BLaER1 treated with 17β-estradiol and CSF1 and Interleukin-3, amounts not matched to agents 10 nM and 100 nM (cell line): ENCODE results near the gene SH2D2A.
"Not testable (repeated sequence)": the region's sequence is repeated elsewhere in the genome, so short reads cannot be mapped to it uniquely, and the experiment has no call there.

Experiments
- H3K27ac ChIP-seq, 11 experiments: shearing (Covaris generic); formaldehyde crosslinking; 2 replicates each; pipeline ENCODE4 v1.8.1; 2022
- H3K27me3 ChIP-seq, 11 experiments: shearing (Covaris generic); formaldehyde crosslinking; 2 replicates each; pipeline ENCODE4 v1.8.1; 2022
- H3K36me3 ChIP-seq, 11 experiments: shearing (Covaris generic); formaldehyde crosslinking; 2 replicates each; pipeline ENCODE4 v1.8.1; 2022
- H3K4me1 ChIP-seq, 10 experiments: shearing (Covaris generic); formaldehyde crosslinking; 2 replicates each; pipeline ENCODE4 v1.8.1; 2022
- H3K4me2 ChIP-seq, 11 experiments: shearing (Covaris generic); formaldehyde crosslinking; 2 replicates each; pipeline ENCODE4 v1.8.1; 2022
- H3K4me3 ChIP-seq, 10 experiments: shearing (Covaris generic); formaldehyde crosslinking; 2 replicates each; pipeline ENCODE4 v1.8.1; 2022
- H3K9ac ChIP-seq, 11 experiments: shearing (Covaris generic); formaldehyde crosslinking; 2 replicates each; pipeline ENCODE4 v1.8.1; 2022
- H3K9me3 ChIP-seq, 11 experiments: shearing (Covaris generic); formaldehyde crosslinking; replicated peaks in 1 of 11; 2 replicates each; pipeline ENCODE4 v1.8.1; 2022
- H4K20me1 ChIP-seq, 11 experiments: shearing (Covaris generic); formaldehyde crosslinking; 2 replicates each; pipeline ENCODE4 v1.8.1; 2022
- Cebpa-rat ChIP-seq, 11 experiments: shearing (Covaris generic); IDR thresholded peaks; 2 replicates each; pipeline ENCODE4 v1.8.1; 2022

The SH2D2A gene

DNA sequence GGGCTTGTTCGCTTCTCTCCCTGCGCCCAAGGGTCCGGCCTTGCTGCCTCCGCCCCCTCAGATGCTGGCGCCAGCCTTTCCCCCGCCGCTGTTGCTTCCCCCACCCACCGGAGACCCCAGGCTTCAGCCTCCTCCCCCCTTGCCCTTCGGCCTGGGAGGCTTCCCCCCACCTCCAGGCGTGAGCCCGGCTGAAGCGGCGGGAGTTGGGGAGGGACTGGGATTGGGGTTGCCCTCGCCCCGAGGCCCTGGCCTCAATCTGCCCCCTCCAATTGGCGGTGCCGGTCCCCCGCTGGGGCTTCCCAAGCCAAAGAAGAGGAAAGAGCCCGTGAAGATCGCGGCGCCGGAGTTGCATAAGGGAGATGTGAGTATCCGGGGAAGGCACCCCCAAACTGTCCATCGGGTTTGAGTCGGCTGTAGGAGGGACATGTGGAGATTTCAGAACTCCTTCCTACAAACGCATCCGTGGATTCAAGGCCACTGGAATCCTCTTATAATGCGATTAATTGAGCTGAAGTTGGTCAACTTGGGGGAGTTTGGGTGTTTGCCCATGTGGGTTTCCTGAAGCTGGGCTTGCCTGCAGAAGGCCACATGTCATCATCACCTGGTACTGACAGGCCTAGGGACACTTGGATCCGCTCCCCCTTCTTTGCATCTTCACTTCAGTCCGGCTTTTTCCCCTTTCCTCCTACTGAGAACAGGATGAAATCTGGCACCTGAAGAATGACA is 48.6 kb downstream of the SH2D2A start:
- Histone ChIP-seq H3K27ac (peak overlapping the region; percentile 90 to 99 (median 97)), H3K9me3 (no peaks in the 10 kb centered on the region), H4K20me1 (peaks cover 20 to 51% (median 44%) of the 10 kb centered on the region in 11 experiments; a peak in 20 of 22 replicates), H3K4me2 (peak overlapping the region; percentile 78 to 100 (median 94)), H3K4me1 (peaks cover 43 to 59% (median 47%) of the 10 kb centered on the region in 10 experiments), H3K4me3 (peak overlapping the region; percentile 83 to 96 (median 90)), H3K27me3 (no peaks in the 10 kb centered on the region), H3K36me3 (peaks cover 24 to 38% (median 34%) of the 10 kb centered on the region in 11 experiments), H3K9ac (peak overlapping the region; percentile 93 to 99 (median 98))
- no peak for TF ChIP-seq Cebpa-rat (IDR thresholded peaks at IDR 0.05)

DNA sequence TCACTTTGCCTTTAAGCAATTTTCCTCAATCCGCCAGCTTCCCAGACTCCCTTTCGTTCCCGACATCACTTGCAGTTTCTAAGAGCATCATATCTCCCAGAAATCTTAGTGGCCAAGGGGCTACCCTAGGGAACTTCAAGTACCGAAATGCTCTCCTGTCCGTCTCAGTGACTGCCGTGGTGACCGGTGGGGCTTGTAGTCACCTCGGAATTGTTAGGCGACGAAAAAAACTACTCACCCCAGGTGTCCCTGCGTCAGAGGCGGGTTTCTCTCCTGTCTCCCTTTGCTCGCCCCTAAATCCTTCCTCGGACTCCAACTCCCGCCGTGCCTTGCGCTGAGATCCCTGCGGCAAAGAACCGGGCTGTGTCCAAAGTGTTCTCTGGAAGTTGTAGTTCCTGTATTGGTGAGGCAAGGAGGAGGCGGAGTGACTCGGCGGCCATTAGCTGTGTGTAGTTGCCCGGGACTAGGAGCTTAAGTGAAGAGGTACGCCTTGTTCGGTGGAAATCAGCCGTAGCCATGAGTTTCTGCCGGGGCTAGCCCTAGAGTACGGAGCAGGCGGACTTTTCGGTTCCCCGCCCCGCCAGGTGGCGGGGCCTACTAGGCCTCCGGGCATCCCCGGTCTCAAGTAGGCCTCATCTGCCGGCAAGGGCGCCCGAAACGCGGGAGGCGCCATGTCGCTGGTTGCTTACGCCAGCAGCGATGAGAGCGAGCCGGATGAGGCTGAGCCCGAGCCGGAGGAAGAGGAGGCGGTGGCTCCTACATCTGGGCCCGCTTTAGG is 49.4 kb downstream of the SH2D2A start, which contains the start of gene PRCC:
TSS of gene PRCC (plus strand) at position 435 of the 778 bp plus-strand sequence. CDS start at position 672, 237 bp downstream.
- peak within 1 kb of the TSS; percentile 83 to 96 (median 90) for H3K4me3 ChIP-seq
- H3K9ac ChIP-seq: peak within 1 kb of the TSS; percentile 93 to 99 (median 98)
- peaks cover 42 to 51% (median 45%) of the 10 kb centered on the region in 10 experiments for H3K4me1 ChIP-seq
- peaks cover 24 to 31% (median 27%) of the 10 kb centered on the region in 11 experiments for H3K36me3 ChIP-seq
- H3K9me3 ChIP-seq: no peaks in the 10 kb centered on the region
- no peak for TF ChIP-seq Cebpa-rat (IDR thresholded peaks at IDR 0.05)
- H3K4me2 ChIP-seq: peak within 1 kb of the TSS; percentile 92 to 100 (median 96)
- no peaks in the 10 kb centered on the region for H3K27me3 ChIP-seq
- peak within 1 kb of the TSS; percentile 90 to 99 (median 97) for H3K27ac ChIP-seq
- H4K20me1 ChIP-seq: peaks cover 13 to 43% (median 36%) of the 10 kb centered on the region in 11 experiments; a peak in 18 of 22 replicates

DNA sequence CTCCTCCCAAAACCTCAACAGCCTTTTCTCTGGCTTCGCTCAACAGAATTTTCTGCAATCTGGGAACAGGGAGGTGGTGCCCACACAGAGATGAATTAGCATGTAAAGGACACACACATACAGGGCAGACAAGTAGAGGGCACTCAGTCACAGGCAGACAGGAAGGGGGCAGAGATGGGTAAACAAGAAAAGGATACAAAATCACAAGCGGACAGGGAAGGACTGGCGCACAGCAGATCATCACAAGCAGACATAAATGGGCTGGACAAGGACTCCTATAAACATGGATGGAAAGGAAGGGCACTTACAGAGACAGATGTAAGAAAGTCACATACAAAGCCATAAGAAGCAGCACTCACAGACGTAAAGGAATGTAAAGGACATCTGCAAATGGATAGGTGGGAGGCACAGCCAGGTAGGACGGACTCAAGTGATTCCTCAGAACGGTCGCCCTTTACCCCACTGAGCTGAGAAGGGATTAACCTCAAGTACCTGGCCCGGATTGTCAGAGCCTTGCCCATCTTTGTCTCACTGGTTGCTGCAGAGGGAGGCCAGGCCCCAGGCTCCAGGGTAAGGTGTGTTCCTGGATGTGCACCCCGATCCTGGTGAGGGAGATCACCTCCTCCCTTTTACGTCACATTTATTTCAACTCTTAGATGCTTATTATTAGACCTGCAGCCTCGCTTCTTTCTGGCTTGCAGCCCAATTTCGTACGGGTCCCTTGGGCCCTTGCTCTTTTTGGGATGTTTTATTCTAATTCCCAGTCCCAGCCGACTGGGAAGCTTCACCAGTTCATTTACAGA is 50.1 kb downstream of the SH2D2A start:
- H3K9ac ChIP-seq: peak overlapping the region; percentile 80 to 99 (median 95)
- H3K4me2 ChIP-seq: peak overlapping the region; percentile 87 to 98 (median 93)
- no peaks in the 10 kb centered on the region for H3K27me3 ChIP-seq
- peaks cover 42 to 45% (median 43%) of the 10 kb centered on the region in 10 experiments for H3K4me1 ChIP-seq
- no peak for TF ChIP-seq Cebpa-rat (IDR thresholded peaks at IDR 0.05)
- peak overlapping the region; percentile 50 to 98 (median 83) for H3K27ac ChIP-seq
- H3K36me3 ChIP-seq: peaks cover 16 to 23% (median 19%) of the 10 kb centered on the region in 11 experiments
- peak overlapping the region; percentile 65 to 96 (median 84) for H3K4me3 ChIP-seq
- H4K20me1 ChIP-seq: peaks cover 9 to 35% (median 28%) of the 10 kb centered on the region in 11 experiments; a peak in 18 of 22 replicates
- H3K9me3 ChIP-seq: no peaks in the 10 kb centered on the region

DNA sequence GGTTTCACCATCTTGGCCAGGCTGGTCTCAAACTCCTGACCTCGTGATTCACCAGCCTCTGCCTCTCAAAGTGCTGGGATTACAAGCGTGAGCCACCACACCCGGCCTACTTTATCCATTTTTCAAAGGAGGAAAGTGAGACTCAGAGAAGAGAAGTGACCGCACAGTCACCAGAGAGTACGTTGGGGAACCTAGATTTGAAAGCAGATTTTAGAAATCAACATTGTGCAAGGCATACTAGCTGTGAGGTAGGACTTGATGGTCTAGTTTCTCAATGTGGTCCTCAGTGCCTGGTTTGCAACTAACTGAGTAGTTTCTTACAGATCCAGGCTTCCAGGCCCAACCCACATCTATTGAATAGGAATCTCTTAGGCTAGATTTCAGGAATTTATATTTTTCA is 51.0 kb downstream of the SH2D2A start:
- no peaks in the 10 kb centered on the region for H3K27me3 ChIP-seq
- H3K4me3 ChIP-seq: peak overlapping the region in 6 of 10 experiments; percentile 65 to 96 (median 81); a peak in 9 of 20 replicates
- H3K9ac ChIP-seq: peak overlapping the region; percentile 80 to 99 (median 95); a peak in 21 of 22 replicates
- peaks cover 7 to 14% (median 11%) of the 10 kb centered on the region in 11 experiments for H3K36me3 ChIP-seq
- H4K20me1 ChIP-seq: peaks cover 3 to 27% (median 20%) of the 10 kb centered on the region in 11 experiments; a peak in 14 of 22 replicates
- no peak for TF ChIP-seq Cebpa-rat (IDR thresholded peaks at IDR 0.05)
- peak overlapping the region in 9 of 11 experiments; percentile 75 to 98 (median 94); a peak in 14 of 22 replicates for H3K27ac ChIP-seq
- peak overlapping the region; percentile 87 to 98 (median 93) for H3K4me2 ChIP-seq
- H3K4me1 ChIP-seq: peaks cover 33 to 37% (median 35%) of the 10 kb centered on the region in 10 experiments
- no peaks in the 10 kb centered on the region for H3K9me3 ChIP-seq

GRCh38 chr1:156765136-156765535 is 51.5 kb downstream of the SH2D2A start:
- H3K9ac ChIP-seq, H3K4me3 ChIP-seq, H3K4me2 ChIP-seq, H3K27me3 ChIP-seq, H3K9me3 ChIP-seq, H3K36me3 ChIP-seq, H3K27ac ChIP-seq: not testable (repeated sequence)
- peaks cover 28 to 36% (median 29%) of the 10 kb centered on the region in 10 experiments for H3K4me1 ChIP-seq
- H4K20me1 ChIP-seq: peaks cover under 1 to 22% (median 15%) of the 10 kb centered on the region in 11 experiments; a peak in 11 of 22 replicates

- Histone ChIP-seq H3K9ac (no peak overlapping the region), H3K4me1 (peaks cover 4 to 13% (median 5%) of the 10 kb centered on the region in 10 experiments), H3K4me3 (no peak overlapping the region), H3K9me3 (no peaks in the 10 kb centered on the region), H4K20me1 (no peaks in the 10 kb centered on the region), H3K4me2 (no peak overlapping the region), H3K27me3 (no peaks in the 10 kb centered on the region), H3K27ac (no peak overlapping the region), H3K36me3 (no peaks in the 10 kb centered on the region)
- TF ChIP-seq Cebpa-rat (IDR thresholded peaks at IDR 0.05): no peak
Measured at GRCh38 chr1:156760796-156761104, 55.9 kb downstream of the SH2D2A start.

- Histone ChIP-seq H3K9me3 (no peaks in the 10 kb centered on the region), H3K27ac (no peak overlapping the region), H4K20me1 (no peaks in the 10 kb centered on the region), H3K4me1 (peaks cover 2 to 15% (median 7%) of the 10 kb centered on the region in 10 experiments; a peak in 18 of 20 replicates), H3K36me3 (no peaks in the 10 kb centered on the region), H3K4me2 (no peak overlapping the region), H3K27me3 (no peaks in the 10 kb centered on the region), H3K9ac (peak overlapping the region in 3 of 11 experiments; percentile 9 to 19 (median 13); a peak in 1 of 22 replicates), H3K4me3 (no peak overlapping the region)
- no peak for TF ChIP-seq Cebpa-rat (IDR thresholded peaks at IDR 0.05)
Measured at GRCh38 chr1:156760092-156760795, 56.4 kb downstream of the SH2D2A start.

GRCh38 chr1:156757572-156758253 is 58.9 kb downstream of the SH2D2A start:
- not testable (repeated sequence) for H3K4me2 ChIP-seq

More at GRCh38 chr1:156757572-156758253, 58.9 kb downstream of the SH2D2A start:
- not testable (repeated sequence) for H3K9ac ChIP-seq, H3K27me3 ChIP-seq, H3K36me3 ChIP-seq, H3K27ac ChIP-seq, H4K20me1 ChIP-seq, H3K4me3 ChIP-seq, H3K9me3 ChIP-seq
- H3K4me1 ChIP-seq: peaks cover 25 to 41% (median 32%) of the 10 kb centered on the region in 10 experiments
